HUDEP-2 (cell line): Measurements from ENCODE around the gene ZNF100.
"Not testable (repeated sequence)": the region's sequence is repeated elsewhere in the genome, so short reads cannot be mapped to it uniquely, and the experiment has no call there.

ENCODE experiments used
- DNase-seq, 76 experiments: peaks; one replicate each; lab custom pipeline; 2025; ENCODE audit not compliant: unreplicated experiment in 76 of 76; lab: John Stamatoyannopoulos, UW

The ZNF100 gene

GRCh38 chr19:21767065-21767800, at the start of gene ZNF100:
Gene ZNF100, minus strand, starts transcription at chr19:21767579. Its CDS starts 150 bp downstream, at chr19:21767429.
- DNase-seq, result peak; percentile 38 to 97 (median 88)

- no peak for DNase-seq
Observed at GRCh38 chr19:21812448-21812847, 45.1 kb upstream of the ZNF100 start.

DNA sequence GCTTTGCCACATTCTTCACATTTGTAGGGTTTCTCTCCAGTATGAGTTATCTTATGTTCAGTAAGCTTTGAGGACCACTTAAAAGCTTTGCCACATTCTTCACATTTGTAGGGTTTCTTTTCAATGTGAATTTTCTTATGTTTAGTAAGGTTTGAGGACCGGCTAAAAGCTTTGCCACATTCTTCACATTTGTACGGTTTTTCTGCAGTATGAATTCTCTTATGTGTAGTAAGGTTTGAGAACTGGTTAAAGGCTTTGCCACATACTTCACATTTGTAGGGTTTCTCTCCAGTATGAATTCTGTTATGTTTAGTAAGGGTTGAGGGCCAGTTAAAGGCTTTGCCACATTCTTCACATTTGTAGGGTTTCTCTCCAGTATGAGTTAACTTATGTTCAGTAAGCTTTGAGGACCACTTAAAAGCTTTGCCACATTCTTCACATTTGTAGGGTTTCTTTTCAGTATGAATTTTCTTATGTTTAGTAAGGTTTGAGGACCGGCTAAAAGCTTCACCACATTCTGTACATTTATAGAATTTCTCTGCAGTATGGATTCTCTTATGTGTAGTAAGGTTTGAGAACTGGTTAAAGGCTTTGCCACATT, 41.1 kb upstream of the ZNF100 start:
- DNase-seq, result not testable (repeated sequence)

GRCh38 chr19:21789466-21790085, 22.2 kb upstream of the ZNF100 start:
- DNase-seq, result no peak

DNA sequence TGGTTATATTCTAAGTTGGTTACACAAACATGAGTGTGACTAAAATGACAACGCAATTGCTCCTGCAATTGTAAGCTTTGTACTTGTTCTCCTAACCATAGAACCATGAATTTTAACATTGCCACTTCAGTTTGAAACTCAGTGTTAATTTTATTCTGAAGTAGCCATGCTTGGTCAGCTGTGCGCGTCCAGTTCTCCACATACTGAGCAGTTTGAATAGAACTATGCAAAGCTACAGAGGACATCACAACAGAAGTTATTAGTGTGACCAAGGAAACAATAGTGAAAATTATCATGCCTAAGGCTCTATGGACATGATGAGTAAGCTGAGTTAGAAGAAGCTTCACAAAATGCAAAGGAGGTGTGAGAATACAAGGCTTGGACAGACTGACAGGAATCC, 19.6 kb upstream of the ZNF100 start:
- no peak for DNase-seq

DNA sequence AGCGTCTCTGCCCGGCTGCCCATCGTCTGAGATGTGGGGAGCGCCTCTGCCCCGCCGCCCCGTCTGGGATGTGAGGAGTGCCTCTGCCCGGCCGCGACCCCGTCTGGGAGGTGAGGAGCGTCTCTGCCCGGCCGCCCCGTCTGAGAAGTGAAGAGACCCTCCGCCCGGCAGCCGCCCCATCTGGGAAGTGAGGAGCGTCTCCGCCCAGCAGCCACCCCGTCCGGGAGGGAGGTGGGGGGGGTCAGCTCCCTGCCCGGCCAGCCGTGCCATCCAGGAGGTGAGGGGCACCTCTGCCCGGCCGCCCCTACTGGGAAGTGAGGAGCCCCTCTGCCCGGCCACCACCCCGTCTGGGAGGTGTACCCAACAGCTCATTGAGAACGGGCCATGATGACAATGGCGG, 8.4 kb upstream of the ZNF100 start:
- DNase-seq, result not testable (repeated sequence)

DNA sequence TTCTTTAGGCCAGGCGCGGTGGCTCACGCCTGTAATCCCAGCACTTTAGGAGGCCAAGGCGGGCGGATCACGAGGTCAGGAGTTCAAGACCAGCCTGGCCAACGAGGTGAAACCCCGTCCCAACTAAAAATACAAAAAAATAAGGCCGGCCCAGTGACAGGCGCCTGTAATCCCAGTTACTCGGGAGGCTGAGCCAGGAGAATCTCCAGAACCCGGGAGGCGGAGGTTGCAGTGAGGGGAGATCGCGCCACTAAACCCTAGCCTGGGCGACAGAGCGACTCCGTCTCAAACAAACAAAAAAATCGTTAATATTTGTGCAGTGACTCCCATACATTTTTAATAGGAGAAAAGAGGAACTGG, 694 bp downstream of the ZNF100 start:
- DNase-seq, result peak in 5 of 76 experiments; percentile 9 to 36 (median 21)

- DNase-seq, result peak in 1 of 76 experiments; percentile 7
Observed at GRCh38 chr19:21765151-21765550, 2.2 kb downstream of the ZNF100 start.

GRCh38 chr19:21761547-21761946, 5.8 kb downstream of the ZNF100 start:
- not testable (repeated sequence) for DNase-seq

- DNase-seq, result no peak
Observed at GRCh38 chr19:21758296-21758695, 9.1 kb downstream of the ZNF100 start.

DNA sequence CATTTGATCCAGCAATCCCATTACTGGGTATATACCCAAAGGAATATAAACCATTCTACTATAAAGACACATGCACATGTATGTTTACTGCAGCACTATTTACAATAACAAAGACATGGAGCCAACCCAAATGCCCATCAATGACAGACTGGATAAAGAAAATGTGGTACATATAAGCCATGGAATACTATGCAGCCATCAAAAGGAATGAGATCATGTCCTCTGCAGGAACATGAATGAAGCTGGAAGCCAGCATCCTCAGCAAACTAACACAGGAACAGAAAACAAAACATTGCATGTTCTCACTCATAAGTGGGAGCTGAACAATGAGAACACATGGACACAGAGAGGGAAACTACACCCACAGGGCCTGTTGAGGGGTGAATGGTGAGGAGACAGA, 11.8 kb downstream of the ZNF100 start:
- DNase-seq, result not testable (repeated sequence)

DNA sequence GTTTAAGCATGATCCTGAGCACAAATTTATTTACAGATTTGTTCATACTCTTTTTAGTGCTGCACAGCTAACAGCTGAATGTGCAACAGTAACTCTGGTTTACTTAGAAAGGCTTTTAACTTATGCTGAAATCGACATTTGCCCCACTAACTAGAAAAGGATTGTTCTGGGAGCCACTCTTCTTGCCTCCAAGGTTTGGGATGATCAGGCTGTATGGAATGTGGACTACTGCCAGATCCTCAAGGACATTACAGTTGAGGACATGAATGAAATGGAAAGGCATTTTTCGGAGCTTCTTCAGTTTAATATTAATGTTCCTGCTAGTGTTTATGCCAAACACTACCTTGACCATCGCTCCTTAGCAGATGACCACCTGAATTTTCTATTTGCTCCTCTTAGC, 16.0 kb downstream of the ZNF100 start:
- DNase-seq, result no peak

DNA sequence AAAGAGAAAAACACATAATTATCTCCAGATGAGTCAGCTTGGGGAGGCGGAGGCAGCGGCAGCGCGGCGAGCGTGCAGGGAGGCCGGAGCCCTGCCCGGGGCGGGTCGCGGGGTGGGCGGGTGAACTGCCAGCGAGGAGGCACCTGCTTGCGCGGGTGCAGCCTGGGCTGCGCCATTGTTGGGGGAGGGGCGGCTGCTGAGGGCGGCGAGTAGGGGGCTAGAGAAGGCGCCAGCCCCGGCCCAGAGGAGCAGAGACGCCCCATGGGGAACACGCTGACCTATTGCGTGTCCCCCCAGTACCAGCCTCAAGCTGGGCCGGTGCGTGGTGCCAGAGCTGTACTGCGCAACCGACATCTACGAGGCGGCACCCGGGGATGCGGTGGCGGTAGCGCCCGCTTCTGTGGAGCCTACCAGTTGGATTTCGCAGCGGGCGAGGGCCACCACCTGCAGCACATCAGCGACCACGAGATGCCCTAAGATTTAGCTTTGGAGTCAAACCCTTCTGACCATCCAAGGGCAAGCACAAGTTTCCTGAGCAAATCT, 16.7 kb downstream of the ZNF100 start:
- DNase-seq, result no peak

DNA sequence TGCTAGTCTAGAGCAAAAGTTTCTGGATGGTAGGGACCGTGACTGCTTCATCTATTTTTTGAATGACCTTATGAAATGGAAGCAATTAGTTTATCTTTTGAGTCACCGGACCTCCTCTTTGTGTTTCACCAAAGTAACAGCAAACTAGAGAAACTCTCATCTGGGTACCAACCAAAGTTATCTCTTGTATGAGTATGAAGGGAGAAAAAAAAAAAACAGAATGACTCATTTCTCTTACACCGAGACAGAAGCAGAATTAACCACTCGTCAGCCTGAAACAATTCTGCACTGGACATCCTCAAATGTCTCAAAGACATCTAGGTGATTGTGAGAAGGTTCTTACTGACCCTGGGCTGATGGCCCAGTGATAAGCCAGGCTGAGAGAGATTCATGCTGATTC, 18.3 kb downstream of the ZNF100 start:
- no peak for DNase-seq

- DNase-seq, result no peak
Observed at GRCh38 chr19:21748088-21748487, 19.3 kb downstream of the ZNF100 start.

DNA sequence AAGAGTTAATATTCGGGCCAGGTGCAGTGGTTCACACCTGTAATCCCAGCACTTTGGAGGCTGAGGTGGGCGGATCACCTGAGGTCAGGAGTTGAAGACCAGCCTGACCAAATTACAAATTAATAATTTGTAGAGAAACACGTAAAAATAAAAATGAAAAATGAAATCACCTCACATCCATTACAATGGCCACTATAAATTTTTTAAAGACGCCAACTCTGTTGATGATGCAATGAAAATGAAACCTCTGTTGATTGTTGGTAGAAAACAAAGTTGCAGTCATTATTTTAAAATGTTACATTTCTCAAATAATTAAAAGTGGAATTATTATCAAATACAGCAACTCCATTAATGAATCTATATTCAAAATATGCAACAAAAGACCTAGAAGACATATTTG, 26.8 kb downstream of the ZNF100 start:
- no peak for DNase-seq

DNA sequence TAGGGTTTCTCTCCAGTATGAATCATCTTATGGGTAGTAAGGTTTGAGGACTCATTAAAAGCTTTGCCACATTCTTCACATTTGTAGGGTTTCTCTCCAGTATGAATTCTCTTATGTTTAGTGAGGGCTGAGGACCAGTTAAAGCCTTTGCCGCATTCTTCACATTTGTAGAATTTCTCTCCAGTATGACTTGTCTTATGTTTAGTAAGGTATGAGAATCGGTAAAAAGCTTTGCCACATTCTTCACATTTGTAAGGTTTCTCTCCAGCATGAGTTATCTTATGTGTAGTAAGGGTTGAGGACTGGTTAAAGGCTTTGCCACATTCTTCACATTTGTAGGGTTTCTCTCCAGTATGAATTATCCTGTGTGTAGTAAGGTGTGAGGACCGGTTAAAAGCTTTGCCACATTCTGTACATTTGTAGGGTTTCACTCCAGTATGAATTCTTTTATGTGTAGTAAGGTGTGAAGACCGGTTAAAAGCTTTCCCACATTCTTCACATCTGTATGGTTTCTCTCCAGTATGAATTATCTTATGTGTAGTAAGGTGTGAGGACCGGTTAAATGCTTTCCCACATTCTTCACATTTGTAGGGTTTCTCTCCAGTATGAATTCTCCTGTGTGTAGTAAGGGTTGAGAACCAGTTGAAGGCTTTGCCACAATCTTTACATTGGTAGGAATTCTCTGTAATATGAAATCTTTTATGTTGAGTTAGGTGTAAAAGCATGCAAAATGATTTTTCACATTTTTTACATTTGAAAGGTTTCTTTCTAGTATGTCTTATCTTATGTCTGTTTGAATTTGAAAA, 40.2 kb downstream of the ZNF100 start:
- not testable (repeated sequence) for DNase-seq

- DNase-seq, result no peak
Observed at GRCh38 chr19:21713761-21714160, 53.6 kb downstream of the ZNF100 start.

DNA sequence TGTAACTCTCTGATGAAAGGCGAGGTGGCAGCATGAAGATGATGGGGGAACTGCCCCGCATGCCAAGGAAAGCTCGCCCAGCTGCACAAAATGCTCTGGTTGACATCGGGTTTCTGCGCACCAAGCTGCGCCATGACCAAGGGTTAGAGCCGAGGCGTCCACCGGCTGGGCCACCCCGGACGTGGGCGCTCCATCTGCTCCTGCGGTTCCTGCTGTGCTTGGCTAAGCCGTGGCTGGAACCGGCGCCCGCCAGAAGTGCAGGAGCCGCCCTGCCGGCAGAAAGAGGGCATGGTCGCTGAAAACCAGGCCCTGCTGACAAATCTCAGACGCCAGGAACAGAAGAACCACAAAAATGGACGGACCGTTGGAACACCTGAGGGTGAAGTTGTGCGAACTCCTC, 57.9 kb downstream of the ZNF100 start:
- DNase-seq, result no peak

GRCh38 chr19:21707878-21708277, 59.5 kb downstream of the ZNF100 start:
- DNase-seq, result not testable (repeated sequence)

DNA sequence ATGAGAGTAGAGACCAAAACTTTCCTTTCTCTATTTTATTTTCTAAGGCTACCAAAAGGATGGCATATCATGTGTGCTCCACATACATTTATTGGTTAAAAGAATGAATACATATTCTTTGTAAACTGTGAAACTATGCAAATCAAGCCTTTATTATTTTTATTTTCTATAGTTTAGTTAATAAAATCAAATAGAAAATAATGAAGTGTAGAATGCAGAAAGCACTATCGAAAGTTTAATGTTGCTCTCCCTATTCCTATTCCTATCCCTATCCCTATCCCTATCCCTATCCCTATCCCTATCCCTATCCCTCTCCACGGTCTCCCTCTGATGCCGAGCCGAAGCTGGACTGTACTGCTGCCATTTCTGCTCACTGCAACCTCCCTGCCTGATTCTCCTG, 60.3 kb downstream of the ZNF100 start:
- no peak for DNase-seq
